Stimulated activated CD8-positive, alpha-beta memory T cell treated with anti-CD3 and anti-CD28 coated beads, Interleukin-4, amount 100 ng/mL, for 4 hours (primary cell): ENCODE measurements around the gene RFNG.
A peak's percentile ranks its signal among the peaks of the same experiment; 100 is the strongest.

Source experiments
- DNase-seq, 2 donors: peaks; one replicate each; pipeline ENCODE4 v3.0.0-alpha.2; 2020; ENCODE audit warnings: low read depth in 2 of 2, low spot score in 1 of 2

Gene RFNG

GRCh38 chr17:82078433-82078832, 26.8 kb upstream of the RFNG start:
- no peak for DNase-seq

- DNase-seq = no peak
Measured at GRCh38 chr17:82077617-82078358, 26.2 kb upstream of the RFNG start.

- no peak for DNase-seq
Measured at GRCh38 chr17:82076785-82077591, 25.4 kb upstream of the RFNG start.

- DNase-seq = no peak
Measured at GRCh38 chr17:82076018-82076784, 24.6 kb upstream of the RFNG start.

GRCh38 chr17:82073446-82073845, 21.8 kb upstream of the RFNG start:
- DNase-seq = no peak

GRCh38 chr17:82072827-82073226, 21.2 kb upstream of the RFNG start:
- DNase-seq = no peak

- no peak for DNase-seq
Measured at GRCh38 chr17:82070611-82071010, 19.0 kb upstream of the RFNG start.

GRCh38 chr17:82065638-82066303, 14.2 kb upstream of the RFNG start, which contains the start of gene DUS1L:
Gene DUS1L (minus strand): TSS chr17:82065804. CDS start chr17:82065059, 745 bp downstream.
- peak; percentile 35 to 50 for DNase-seq

GRCh38 chr17:82065193-82065637, 13.6 kb upstream of the RFNG start:
- no peak for DNase-seq

GRCh38 chr17:82064433-82065192, 13.0 kb upstream of the RFNG start:
- DNase-seq = no peak

GRCh38 chr17:82063424-82064415, 12.1 kb upstream of the RFNG start:
- DNase-seq = no peak

- DNase-seq = no peak
Measured at GRCh38 chr17:82062984-82063368, 11.4 kb upstream of the RFNG start.

GRCh38 chr17:82062076-82062983, 10.7 kb upstream of the RFNG start:
- DNase-seq = no peak

- no peak for DNase-seq
Measured at GRCh38 chr17:82061047-82061925, 9.7 kb upstream of the RFNG start.

- DNase-seq = no peak
Measured at GRCh38 chr17:82060614-82061013, 9.0 kb upstream of the RFNG start.

- DNase-seq = no peak
Measured at GRCh38 chr17:82060001-82060380, 8.4 kb upstream of the RFNG start.
